ENCODE results near the gene ATP13A4. TPM values are rescaled to one million over a fixed set of nuclear protein-coding genes. Genes with fewer than 3 reads are reported as not detected.

ATP13A4 gene
- total RNA-seq, 1 donor from 2014 or later, result 0.27 TPM

GRCh38 chr3:193499136-193499770, 55.4 kb downstream of the ATP13A4 start:
- no peak for TF ChIP-seq CTCF (IDR thresholded peaks at IDR 0.05)
- peaks cover 5% of the 10 kb centered on the region for H3K27me3 Mint-ChIP-seq (ENCODE audit: unreplicated experiment)
- no peak overlapping the region for H3K27ac Mint-ChIP-seq (ENCODE audit: unreplicated experiment)
- no peaks in the 10 kb centered on the region for H3K36me3 Mint-ChIP-seq (ENCODE audit: unreplicated experiment)
- DNase-seq (ENCODE audit: extremely low spot score, unreplicated experiment), result no peak
- H3K4me1 Mint-ChIP-seq (ENCODE audit: unreplicated experiment), result no peaks in the 10 kb centered on the region
- no peaks in the 10 kb centered on the region for H3K9me3 Mint-ChIP-seq (ENCODE audit: unreplicated experiment)
- H3K4me3 Mint-ChIP-seq (ENCODE audit: unreplicated experiment), result no peak overlapping the region

- no peak overlapping the region for H3K4me3 Mint-ChIP-seq (ENCODE audit: unreplicated experiment)
Measured at GRCh38 chr3:193498215-193498614, 56.5 kb downstream of the ATP13A4 start.

GRCh38 chr3:193496658-193497057, 58.0 kb downstream of the ATP13A4 start:
- TF ChIP-seq CTCF (IDR thresholded peaks at IDR 0.05), result no peak
- DNase-seq (ENCODE audit: extremely low spot score, unreplicated experiment), result no peak
- Mint-ChIP-seq H3K36me3 (ENCODE audit: unreplicated experiment) (no peaks in the 10 kb centered on the region), H3K4me1 (ENCODE audit: unreplicated experiment) (no peaks in the 10 kb centered on the region), H3K27me3 (ENCODE audit: unreplicated experiment) (peaks cover 9% of the 10 kb centered on the region), H3K4me3 (ENCODE audit: unreplicated experiment) (no peak overlapping the region), H3K9me3 (ENCODE audit: unreplicated experiment) (no peaks in the 10 kb centered on the region), H3K27ac (ENCODE audit: unreplicated experiment) (no peak overlapping the region)

More at GRCh38 chr3:193498215-193498614, 56.5 kb downstream of the ATP13A4 start:
- Mint-ChIP-seq H3K27ac (ENCODE audit: unreplicated experiment) (no peak overlapping the region), H3K4me1 (ENCODE audit: unreplicated experiment) (no peaks in the 10 kb centered on the region), H3K36me3 (ENCODE audit: unreplicated experiment) (no peaks in the 10 kb centered on the region), H3K9me3 (ENCODE audit: unreplicated experiment) (no peaks in the 10 kb centered on the region), H3K27me3 (ENCODE audit: unreplicated experiment) (peaks cover 5% of the 10 kb centered on the region)
- DNase-seq (ENCODE audit: extremely low spot score, unreplicated experiment), result no peak
- no peak for TF ChIP-seq CTCF (IDR thresholded peaks at IDR 0.05)

- no peak for DNase-seq (ENCODE audit: extremely low spot score, unreplicated experiment)
- no peak overlapping the region for H3K27ac Mint-ChIP-seq (ENCODE audit: unreplicated experiment)
- H3K4me3 Mint-ChIP-seq (ENCODE audit: unreplicated experiment), result no peak overlapping the region
- no peaks in the 10 kb centered on the region for H3K36me3 Mint-ChIP-seq (ENCODE audit: unreplicated experiment)
- H3K9me3 Mint-ChIP-seq (ENCODE audit: unreplicated experiment), result no peaks in the 10 kb centered on the region
- H3K27me3 Mint-ChIP-seq (ENCODE audit: unreplicated experiment), result peaks cover 19% of the 10 kb centered on the region
- no peaks in the 10 kb centered on the region for H3K4me1 Mint-ChIP-seq (ENCODE audit: unreplicated experiment)
- no peak for TF ChIP-seq CTCF (IDR thresholded peaks at IDR 0.05)
Measured at GRCh38 chr3:193491026-193491425, 63.7 kb downstream of the ATP13A4 start.

GRCh38 chr3:193490580-193490979, 64.1 kb downstream of the ATP13A4 start:
- peaks cover 19% of the 10 kb centered on the region for H3K27me3 Mint-ChIP-seq (ENCODE audit: unreplicated experiment)

More at GRCh38 chr3:193490580-193490979, 64.1 kb downstream of the ATP13A4 start:
- no peaks in the 10 kb centered on the region for H3K36me3 Mint-ChIP-seq (ENCODE audit: unreplicated experiment)
- no peak for DNase-seq (ENCODE audit: extremely low spot score, unreplicated experiment)
- no peaks in the 10 kb centered on the region for H3K4me1 Mint-ChIP-seq (ENCODE audit: unreplicated experiment)
- no peak overlapping the region for H3K4me3 Mint-ChIP-seq (ENCODE audit: unreplicated experiment)
- H3K9me3 Mint-ChIP-seq (ENCODE audit: unreplicated experiment), result no peaks in the 10 kb centered on the region
- TF ChIP-seq CTCF (IDR thresholded peaks at IDR 0.05), result no peak
- H3K27ac Mint-ChIP-seq (ENCODE audit: unreplicated experiment), result no peak overlapping the region

All from osteocyte (in vitro differentiated cells).